Activated gamma-delta T cell treated with Interleukin-2 at 50 U/mL for 16 hours (primary cell): ENCODE data around the gene SFI1.

Experiments used
- DNase-seq: peaks from one replicate; pipeline ENCODE4 v3.0.0-alpha.2; 2020

The SFI1 gene

GRCh38 chr22:31620756-31621480, 124.6 kb downstream of the SFI1 start:
- no peak for DNase-seq

DNA sequence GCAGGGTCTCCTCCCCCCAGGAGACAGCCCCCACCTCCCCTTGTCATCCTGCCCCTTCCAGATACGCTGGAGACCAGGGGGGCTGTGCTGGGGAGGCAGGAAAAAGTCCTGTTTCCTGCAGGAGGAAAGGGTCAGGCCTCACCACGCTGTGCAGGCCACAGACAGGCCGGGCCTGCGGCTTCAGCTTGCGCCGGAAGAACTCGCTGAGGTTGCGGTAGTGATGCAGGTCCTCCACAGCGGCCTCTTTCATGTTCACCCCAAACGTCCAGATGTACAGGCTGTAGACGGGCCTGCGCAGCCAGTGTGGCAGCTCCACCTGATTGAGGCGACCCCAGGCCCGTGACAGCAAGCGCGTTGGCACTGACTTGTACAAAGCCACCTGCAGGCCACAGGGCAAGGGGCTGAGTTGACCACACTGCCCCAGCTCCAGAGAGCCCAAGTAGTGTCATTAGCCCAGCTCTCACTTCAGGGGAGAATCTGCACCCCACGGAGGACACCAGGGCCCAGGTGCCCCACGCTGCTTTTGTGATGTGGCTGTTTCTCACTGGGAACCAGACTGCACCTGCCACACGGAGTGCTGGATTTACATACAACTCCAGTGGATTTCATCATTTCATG, 125.3 kb downstream of the SFI1 start:
- no peak for DNase-seq

GRCh38 chr22:31622980-31623379, 126.6 kb downstream of the SFI1 start:
- DNase-seq, result no peak

DNA sequence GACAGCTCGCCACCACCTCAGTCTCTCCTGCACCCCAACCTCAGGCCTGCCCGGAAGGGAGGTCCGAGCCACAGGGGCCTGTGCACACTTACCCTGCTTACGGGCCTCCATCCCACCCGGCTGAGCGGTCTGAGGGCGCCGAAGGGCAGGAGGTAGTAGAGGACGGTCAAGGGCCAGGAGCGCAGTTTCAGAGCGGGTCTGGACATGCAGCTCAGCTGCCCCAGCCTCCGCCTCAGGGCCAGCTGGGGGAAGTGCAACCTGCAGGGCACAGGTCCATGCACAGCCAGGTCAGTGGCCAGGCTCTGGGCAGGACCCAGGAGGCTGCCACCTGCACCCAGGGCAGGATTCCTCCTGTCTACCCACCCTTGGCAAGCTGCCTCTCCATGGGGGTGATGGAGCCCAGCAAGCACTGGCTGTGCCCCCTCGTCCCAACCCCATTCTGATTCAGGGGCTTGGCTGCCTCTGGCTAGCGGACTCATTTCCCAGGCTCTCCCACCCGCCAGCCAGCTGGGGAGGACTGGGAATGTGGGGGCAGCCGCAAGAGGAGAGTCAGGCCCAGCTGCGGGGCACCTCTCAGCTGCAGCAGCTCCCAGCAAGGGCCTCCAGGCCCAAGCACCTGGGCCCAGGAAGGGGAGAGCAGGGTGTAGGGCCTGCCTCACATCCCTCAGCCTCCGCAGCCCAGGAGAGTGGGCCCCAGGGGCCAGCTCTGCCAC, 127.4 kb downstream of the SFI1 start:
- no peak for DNase-seq

- DNase-seq, result no peak
These were observed 128.9 kb downstream of the SFI1 start for GRCh38 chr22:31625257-31625640.

- no peak for DNase-seq
These were observed 129.5 kb downstream of the SFI1 start for GRCh38 chr22:31625661-31626426.

- no peak for DNase-seq
These were observed 130.3 kb downstream of the SFI1 start for GRCh38 chr22:31626427-31627150.

DNA sequence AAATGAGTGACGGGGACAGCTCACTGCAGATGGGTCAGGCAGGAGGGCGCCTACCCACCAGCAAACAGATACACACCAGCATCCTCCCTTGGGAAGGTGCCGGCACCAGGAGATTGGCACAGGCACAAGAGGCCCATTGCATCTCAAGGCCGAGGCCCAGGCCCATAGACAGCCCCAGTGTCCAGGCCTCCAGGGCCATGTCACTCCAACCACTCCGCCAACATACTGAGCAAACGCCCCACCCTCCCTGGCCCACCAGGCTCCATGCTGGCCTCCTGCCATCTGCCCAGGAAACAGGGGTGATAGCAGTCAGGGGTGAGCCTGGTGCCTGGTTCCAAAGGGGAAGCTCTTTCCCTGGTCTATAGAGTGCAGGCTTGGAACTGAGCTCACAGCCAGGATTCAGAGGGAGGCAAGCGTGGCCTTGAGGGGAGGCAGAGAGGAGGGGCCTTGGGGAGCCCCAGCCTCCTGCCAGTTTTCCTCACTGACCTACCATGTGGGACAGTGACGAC, 130.9 kb downstream of the SFI1 start:
- DNase-seq, result no peak

DNA sequence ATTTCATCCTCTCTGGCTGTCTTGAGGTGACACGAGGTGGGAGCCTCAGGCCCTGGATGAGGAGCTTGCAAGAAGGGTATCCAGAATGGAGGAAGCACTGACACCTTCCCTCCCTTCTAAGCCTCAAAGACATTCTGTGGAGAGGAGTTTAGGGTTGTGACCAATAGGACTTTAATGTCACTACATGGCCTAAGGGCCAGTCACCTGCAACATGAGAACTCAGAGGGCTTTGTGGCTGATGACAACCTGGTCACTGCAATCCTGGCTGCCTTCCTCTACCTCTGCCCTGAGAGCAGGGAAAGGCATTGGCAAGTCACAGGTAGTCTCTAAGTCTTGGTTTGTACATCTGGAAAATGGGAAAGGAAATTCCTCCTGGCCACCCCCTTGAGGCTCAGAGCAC, 132.0 kb downstream of the SFI1 start:
- no peak for DNase-seq

DNA sequence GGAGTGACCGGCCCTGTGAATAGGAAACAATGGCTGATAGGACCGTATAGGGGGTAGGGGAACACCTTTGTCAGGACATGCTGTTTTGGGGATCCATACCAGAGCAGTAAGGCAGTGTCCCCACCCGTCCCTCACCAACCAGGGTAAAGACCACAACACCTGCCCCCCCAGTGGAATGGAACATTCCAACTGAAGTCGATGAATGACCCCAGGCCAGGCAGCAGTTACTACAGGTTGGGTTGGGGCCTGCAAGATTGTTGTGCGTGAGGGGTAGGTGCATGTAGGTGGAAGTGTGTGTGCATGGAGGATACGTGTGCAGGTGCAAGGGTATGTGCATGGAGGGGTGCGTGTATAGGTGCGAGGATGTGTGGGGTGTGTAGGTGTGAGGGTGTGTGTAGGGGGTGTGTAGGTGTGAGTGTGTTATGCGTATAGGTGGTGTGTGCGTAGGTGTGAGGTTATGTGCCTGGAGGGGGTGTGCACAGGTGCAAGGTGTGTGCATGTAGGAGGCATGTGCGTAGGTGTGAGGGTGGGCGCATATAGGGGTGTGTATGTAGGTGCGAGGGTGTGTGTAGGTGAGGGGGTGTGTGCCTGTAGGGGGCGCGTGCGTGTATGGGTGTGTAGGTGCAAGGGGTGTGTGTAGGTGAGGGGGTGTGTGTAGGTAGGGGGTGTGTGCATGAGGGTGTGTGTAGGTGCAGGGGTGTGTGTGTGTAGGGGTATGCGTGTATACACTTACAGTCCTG, 132.8 kb downstream of the SFI1 start:
- DNase-seq, result no peak

GRCh38 chr22:31629741-31630184, 133.4 kb downstream of the SFI1 start:
- no peak for DNase-seq

DNA sequence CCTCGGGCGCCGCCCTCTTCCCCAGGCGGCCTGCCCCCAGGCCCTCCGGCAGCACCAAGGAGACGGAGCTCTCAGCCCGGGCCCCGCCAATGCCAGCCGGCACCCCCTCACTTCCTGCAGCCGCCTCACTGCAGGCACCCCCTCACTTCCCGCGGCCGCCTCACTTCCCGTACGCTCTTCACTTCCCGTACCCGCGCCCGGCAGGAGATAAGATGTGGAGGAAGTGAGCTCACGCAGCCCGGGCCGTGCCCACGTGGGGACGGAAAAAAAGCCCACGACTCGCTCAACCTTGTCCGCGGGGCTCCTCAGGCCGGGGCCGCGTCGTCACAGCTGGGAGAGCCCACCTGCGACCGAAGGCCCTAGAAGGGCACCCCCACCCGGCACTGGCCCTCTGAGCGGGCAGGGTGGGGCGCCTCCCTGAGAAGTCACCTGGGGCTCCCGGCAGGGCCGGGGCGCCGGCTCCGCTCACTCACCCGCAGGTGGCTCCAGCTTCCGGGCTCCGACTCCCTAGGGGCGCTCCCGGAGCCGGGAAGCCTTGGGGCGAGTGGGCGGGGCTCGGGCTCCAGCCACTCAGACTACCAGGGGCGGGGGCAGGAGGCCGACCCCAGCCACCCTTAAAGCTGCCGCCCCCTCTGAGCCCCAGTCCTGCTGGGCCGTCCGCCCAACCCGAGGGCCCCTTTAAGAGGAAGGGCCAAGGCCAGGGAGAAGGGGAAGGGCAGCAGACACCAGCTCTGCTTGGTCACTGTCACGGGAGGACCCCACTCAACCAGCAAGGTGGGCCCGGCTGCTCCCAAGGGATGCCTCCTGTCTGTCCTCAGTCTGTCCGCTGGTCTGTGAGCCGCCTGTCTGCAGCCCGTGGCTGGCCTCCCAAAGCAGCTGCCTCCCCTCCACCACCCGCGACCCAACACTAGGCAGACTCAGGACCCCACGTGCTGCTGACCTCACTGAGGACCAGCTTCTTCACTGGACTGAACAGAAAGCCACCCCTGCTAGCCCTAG, 134.3 kb downstream of the SFI1 start:
- DNase-seq, result peak; percentile 87

GRCh38 chr22:31631436-31631835, 135.1 kb downstream of the SFI1 start:
- DNase-seq, result no peak

DNA sequence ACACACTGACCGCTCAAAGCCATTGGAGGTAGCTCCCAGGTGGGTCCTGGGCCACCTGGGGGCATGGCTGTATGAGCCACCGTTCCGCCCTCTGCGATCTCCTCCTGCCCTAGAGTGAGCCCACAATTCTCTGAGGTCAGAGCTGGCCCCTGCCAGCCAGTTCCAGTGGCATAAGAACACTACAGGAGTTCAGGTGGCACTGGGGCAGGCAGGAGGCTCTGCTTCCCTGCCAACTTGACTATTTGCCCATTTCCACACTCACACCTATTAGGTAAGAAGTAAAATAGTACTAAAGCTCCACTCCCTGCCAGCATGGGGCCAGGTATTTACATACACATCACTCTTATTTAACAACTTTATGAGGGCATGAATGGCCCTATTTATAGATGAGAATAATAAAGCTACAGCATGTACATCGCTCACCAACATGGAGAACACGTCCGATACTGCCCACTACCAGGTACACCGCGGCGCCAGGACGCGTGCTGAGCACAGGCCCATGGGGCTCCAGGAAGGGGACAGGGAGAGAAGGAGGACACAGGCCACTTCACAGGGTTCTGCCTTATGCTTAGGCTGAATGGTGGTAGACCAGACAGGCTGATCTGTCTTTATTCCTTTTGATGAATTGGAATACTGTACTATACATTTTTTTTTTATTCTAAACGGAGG, 139.4 kb downstream of the SFI1 start:
- DNase-seq, result no peak

DNA sequence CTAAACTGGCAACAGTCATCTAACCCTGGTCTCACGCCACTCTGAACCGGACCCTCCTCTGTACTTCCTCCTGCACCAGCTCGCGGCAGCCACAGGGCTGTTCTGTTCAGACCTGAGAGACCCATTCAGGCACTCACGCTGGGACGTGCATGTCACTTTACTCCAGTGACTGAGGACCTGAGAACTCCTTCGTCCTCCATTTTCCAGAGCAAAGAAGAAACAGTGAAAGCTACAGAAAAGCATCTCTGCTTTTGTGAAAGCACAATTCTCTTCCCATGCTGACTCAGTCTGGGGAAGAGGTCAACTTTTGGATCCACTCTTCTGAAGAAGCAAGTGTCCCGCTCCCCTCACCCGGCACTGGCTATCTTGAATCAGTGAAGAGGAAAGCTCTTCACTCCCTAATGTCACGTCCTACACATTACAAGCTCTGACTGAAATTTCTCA, 141.1 kb downstream of the SFI1 start:
- no peak for DNase-seq

GRCh38 chr22:31637891-31638618, 141.7 kb downstream of the SFI1 start:
- DNase-seq, result no peak

GRCh38 chr22:31639436-31640039, 143.2 kb downstream of the SFI1 start:
- no peak for DNase-seq

DNA sequence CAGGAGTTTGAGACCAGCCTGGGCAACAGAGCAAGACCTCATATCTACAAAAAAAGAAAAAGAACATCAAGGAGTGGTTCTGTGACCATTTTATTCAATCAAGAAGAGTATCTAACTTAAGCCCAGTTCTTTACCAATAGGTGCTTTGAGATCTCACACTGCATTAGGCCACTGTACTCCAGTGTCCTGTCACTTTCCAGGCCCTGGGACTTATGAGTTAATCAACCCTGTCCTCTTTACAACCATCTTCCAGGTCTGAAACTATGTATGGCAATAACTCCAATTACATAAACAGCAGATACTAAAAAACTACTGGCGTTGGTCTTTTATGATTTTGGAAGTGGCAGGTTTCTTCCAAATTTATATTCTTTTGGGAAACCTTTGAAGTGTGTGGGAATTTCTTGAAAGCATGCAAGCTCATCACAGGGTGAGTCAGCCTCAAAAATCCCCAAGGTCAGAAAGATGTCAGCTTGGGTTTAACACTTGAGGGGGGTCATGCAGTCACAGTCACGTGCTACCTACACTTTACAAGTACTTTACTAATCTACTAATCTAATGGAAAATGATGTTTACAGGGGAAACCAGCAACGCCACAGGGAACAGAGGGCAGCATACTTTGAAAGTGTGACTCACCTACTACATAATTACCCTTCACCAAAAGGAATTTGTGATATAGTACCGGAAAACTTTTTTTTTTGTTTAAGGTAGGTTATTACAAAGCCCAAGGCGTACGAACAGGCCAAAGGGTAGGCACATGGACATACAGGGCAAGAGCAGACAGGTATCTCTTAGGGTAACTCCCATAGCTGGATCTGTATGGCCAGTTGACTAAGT, 150.1 kb downstream of the SFI1 start:
- no peak for DNase-seq
